Measurements from ENCODE around the gene PTRH2.

DNA sequence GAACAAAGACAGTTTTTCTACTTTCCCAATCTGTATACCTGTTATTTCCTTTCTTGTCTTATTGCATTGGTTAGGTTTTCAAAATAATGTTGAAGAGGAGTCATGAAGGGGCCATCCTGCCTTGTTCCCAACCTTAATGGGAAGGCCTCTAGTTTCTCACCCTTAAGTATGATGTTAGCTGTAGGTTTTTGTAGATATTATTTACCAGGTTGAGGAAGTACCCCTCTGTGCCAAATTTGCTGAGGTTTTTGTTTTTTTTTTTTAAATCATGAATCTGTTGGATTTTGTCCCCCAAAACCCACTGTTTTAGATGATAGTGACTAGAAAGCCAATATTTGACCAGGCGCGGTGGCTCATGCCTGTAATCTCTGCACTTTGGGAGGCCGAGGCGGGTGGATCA lies 36.6 kb upstream of the PTRH2 start:
- TF ChIP-seq, protein P1, sequence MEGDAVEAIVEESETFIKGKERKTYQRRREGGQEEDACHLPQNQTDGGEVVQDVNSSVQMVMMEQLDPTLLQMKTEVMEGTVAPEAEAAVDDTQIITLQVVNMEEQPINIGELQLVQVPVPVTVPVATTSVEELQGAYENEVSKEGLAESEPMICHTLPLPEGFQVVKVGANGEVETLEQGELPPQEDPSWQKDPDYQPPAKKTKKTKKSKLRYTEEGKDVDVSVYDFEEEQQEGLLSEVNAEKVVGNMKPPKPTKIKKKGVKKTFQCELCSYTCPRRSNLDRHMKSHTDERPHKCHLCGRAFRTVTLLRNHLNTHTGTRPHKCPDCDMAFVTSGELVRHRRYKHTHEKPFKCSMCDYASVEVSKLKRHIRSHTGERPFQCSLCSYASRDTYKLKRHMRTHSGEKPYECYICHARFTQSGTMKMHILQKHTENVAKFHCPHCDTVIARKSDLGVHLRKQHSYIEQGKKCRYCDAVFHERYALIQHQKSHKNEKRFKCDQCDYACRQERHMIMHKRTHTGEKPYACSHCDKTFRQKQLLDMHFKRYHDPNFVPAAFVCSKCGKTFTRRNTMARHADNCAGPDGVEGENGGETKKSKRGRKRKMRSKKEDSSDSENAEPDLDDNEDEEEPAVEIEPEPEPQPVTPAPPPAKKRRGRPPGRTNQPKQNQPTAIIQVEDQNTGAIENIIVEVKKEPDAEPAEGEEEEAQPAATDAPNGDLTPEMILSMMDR (IDR thresholded peaks at IDR 0.05; ENCODE audit: low read depth, low read length, poor library complexity, severe bottlenecking), result no peak
- no peak for TF ChIP-seq EZH2phosphoT487 (IDR thresholded peaks at IDR 0.05; ENCODE audit: borderline replicate concordance, low read length)

Measured in DOHH2 (cell line).